HG03354 (cell line): ENCODE results near the gene RLF.

Experiments used
- ATAC-seq: cut with Tn5 transposase; IDR thresholded peaks from one replicate; pipeline ENCODE4 v1.9.1; 2021; ENCODE audit warnings: mild to moderate bottlenecking; ENCODE audit not compliant: unreplicated experiment, poor library complexity, severe bottlenecking

Gene RLF, protein sequence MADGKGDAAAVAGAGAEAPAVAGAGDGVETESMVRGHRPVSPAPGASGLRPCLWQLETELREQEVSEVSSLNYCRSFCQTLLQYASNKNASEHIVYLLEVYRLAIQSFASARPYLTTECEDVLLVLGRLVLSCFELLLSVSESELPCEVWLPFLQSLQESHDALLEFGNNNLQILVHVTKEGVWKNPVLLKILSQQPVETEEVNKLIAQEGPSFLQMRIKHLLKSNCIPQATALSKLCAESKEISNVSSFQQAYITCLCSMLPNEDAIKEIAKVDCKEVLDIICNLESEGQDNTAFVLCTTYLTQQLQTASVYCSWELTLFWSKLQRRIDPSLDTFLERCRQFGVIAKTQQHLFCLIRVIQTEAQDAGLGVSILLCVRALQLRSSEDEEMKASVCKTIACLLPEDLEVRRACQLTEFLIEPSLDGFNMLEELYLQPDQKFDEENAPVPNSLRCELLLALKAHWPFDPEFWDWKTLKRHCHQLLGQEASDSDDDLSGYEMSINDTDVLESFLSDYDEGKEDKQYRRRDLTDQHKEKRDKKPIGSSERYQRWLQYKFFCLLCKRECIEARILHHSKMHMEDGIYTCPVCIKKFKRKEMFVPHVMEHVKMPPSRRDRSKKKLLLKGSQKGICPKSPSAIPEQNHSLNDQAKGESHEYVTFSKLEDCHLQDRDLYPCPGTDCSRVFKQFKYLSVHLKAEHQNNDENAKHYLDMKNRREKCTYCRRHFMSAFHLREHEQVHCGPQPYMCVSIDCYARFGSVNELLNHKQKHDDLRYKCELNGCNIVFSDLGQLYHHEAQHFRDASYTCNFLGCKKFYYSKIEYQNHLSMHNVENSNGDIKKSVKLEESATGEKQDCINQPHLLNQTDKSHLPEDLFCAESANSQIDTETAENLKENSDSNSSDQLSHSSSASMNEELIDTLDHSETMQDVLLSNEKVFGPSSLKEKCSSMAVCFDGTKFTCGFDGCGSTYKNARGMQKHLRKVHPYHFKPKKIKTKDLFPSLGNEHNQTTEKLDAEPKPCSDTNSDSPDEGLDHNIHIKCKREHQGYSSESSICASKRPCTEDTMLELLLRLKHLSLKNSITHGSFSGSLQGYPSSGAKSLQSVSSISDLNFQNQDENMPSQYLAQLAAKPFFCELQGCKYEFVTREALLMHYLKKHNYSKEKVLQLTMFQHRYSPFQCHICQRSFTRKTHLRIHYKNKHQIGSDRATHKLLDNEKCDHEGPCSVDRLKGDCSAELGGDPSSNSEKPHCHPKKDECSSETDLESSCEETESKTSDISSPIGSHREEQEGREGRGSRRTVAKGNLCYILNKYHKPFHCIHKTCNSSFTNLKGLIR (N-terminal part only)

DNA sequence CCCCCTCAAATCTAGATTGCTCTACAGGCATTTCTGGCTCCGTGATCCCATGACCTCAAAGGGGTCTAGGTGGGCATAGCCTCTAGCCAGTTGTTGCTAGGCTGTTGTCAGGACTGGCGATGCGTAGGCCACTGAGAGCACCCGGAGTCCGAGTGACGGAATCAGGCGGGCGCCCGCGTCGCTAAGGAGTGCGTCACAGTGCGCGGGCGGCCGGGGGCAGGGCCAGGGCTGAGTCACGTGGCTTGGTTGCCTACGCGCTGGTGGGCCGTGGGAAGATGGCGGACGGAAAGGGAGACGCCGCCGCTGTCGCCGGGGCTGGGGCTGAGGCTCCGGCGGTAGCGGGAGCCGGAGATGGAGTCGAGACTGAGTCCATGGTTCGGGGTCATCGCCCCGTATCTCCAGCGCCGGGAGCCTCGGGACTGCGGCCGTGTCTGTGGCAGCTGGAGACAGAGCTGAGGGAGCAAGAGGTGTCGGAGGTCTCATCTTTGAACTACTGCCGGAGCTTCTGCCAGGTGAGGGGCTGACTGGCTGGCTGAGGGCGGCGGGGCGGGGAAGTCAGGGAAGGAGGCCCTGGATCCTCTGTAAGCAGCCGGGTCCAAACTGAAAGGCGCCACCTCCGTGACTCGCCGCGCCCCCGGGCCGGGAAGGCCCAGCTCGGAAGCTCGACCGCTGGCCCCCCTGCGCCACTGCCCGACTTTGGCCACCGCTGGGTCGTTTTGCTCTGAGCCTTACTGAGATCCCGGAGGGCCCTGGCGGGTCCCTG, at the start of gene RLF:
Gene RLF, plus strand, starts transcription at position 263 of the 763 bp plus-strand sequence. Its CDS starts 13 bp downstream, at position 276.
- ATAC-seq = peak; percentile 93

DNA sequence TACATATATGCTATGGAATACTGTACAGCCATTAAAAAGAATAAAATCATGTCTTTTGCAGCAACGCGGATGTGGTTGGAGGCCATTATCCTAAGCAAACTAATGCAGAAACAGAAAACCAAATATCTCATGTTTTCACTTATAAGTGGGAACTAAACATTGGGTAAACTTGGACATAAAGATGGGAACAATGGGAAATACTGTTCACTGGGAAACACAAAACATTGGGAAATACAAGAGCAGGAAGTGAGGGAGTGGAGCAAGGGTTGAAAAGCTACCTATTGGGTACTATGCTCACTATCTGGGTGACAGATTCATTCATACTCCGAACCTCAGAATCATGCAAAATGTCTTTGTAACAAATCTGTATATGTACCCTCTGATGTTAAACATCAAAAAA, 46.8 kb upstream of the RLF start:
- no peak for ATAC-seq

DNA sequence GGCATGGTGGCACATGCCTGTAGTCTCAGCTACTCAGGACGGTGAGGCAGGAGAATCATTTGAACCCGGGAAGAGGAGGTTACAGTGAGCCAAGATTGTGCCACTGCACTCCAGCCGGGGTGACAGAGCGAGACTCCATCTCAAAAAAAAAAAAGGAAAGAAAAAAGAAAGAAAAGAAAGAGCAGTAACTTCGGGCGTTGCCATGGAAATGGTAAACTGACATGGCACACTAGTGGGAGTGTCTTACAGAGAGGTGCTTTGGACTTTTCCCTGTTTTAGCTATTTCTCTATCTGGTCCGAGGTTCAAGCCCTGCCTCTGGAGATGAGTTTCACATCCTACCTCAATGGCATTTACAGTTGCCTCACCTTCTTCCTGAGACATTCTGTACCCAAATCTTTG, 41.1 kb upstream of the RLF start:
- ATAC-seq = no peak

DNA sequence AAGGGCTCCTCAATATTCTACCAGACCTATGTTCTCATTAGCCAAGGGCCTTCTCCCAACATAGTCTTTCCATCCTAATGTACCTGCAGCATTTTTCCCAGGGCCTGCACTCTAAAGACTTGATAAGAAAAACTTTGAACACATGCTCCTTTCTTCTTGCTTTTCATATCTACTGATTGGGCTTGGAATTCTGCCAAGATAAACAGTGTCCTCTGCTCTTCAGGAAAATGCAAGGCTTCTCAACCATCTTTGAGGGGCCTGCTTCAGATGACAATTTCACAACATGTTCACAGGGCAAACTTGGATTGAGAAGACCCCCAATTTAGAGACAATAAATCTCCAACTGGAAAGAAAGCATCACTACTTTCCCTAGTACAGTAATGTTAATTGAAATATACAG, 38.3 kb upstream of the RLF start:
- no peak for ATAC-seq

DNA sequence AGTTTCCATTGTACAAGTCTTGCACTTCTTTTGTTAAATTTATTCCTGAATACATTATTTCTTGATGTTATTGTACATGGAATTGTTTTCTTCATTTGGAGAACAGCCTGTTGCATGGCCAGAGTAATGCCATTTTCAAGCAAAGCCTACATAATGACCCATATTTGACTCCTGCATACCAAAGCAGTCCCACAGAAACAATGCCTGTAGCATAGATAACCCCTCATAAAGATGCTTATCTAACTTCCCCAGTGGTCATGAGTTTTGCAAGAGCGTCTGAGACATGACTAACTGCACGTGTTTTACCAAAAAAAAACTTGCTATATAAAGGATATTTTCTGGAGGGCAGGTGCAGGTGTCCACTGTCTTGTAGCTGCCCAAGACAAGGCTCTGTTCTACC, 30.3 kb upstream of the RLF start:
- ATAC-seq = no peak

DNA sequence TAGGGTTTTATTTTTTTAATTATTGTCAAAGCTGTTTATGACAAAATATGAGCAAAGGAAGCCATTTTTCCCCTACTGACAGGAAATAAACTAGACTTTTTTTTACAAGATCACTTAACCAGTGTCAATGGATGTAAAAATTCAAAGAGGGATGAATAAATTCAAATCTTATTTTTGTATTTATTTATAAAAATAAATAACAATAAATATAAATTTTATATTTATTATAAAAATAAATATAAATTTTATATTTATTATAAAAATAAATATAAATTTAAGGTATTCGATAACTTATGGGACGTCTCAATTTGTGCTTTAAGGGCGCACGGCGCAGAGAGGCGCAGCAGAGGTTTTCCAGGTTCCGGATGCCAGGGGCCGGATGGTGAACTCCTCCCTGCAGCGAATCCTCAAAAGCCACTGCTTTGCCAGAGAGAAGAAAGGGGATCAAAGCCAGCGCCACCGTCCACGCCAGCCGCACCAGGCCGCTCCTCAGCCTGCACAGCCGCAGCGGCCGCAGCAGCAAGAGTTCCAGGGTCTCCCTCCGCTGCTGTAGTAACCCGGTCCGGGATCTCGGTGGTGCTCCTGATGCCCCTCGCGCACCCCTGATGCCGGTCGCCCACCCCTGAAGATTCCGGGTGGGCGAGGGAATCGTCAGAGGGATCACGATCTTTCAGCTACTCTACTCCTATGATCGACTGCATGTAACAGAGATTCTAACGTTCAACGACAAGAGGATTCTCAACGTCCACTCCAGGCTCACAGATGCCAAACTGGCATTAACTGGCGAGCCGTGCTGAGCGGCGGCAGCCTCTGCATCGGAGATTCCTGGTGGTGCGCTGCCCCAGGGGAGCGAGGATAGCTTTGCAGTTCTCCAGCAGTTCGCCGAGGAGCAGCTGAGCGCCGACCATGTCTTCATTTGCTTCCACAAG, 28.5 kb upstream of the RLF start:
- ATAC-seq = no peak

DNA sequence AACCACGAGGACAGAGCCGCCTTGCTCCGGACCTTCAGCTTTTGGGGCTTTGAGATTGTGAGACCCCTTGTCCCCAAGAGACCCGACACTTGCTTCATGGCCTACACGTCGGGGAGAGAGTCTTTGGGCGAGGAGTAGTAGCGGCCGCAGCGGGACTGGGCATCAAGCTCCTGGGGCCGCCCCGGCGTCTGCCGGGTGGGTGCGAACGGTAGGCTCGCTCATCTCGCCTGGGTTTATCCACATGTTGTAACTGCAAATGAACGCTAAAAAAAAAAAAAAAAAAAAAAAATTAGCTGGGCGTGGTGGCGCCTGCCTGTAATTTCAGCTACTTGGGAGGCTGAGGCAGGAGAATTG, 27.9 kb upstream of the RLF start:
- ATAC-seq = no peak

DNA sequence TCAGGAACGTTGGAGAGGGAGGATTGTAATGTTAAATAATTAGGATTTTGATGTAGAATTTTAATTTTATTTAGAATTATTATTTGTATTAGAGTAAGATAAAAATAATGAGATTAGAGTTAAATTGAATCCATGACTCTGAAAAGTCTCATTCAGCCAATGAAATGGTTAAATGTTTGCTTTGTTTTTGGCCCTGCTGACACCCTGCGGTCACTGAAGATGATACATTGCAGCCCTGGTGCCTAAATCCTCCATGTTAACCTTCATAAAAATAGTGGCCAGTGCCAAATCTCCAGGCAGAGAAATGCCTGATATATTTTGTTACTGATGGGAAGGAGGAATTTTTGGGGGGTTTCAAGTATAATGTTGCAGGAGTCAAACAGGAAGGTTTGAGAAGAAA, 27.3 kb upstream of the RLF start:
- ATAC-seq = no peak

DNA sequence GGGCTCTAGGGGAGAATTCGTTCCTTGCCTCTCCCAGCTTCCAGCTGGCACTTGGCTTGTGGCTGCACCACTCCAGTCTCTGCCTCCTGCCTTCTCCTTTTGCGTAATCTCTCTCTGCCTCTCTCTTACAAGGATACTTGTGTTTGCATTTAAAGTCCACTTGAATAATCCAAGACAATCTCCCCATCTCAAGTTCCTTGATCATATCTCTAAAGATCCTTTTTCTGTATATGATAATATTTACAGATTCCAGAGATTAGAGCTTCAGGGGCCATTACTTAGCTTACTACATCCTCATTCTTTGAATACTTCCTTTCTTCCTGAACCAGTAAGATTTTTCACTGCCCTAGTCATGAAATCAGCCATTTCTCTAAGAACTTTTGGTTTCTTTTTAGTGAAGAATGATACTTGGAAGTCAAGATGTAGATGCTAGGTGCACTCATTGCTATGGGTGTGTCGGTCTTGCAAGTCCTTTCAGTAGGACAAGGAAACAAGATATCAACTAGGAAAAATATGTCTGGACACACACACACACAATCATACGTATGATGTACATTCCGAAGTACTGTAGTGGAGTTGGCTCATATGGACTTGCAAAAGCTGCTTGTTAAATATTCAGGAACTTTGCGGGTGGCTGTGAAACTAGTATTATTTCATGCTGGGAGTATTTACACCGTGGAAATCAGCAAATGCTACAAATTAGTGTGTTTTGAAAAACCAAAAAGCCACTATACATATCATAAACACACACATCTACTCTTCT, 20.8 kb upstream of the RLF start:
- no peak for ATAC-seq

DNA sequence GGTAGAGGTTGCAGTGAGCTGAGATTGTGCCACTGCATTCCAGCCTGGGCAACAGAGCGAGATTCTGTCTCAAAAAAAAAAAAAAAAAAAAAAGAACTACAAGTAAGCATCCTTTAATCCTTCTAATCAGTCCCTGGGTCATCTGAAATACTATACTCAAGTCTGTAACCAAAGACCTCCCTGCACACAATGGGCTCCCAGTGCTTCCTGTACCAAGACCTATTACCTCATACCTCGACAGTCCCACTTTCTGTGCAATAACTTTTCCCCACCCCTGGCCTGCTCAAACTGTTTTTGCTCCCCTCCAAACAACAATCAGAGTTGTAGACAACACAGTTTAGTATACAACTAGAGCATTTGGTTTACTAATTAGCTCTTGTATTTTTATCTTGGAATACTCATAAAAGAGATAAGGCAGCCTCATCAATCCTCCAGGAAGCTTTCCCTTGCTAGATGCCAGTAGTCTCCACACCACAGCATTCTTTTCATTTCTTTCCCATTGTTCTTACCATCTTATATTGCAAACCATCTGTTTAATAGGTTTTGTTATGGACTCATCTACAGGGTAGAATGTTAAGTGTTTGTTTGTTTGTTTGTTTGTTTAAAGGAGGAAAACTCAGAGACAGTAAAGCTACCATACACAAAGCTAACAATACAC, 19.2 kb upstream of the RLF start:
- no peak for ATAC-seq

DNA sequence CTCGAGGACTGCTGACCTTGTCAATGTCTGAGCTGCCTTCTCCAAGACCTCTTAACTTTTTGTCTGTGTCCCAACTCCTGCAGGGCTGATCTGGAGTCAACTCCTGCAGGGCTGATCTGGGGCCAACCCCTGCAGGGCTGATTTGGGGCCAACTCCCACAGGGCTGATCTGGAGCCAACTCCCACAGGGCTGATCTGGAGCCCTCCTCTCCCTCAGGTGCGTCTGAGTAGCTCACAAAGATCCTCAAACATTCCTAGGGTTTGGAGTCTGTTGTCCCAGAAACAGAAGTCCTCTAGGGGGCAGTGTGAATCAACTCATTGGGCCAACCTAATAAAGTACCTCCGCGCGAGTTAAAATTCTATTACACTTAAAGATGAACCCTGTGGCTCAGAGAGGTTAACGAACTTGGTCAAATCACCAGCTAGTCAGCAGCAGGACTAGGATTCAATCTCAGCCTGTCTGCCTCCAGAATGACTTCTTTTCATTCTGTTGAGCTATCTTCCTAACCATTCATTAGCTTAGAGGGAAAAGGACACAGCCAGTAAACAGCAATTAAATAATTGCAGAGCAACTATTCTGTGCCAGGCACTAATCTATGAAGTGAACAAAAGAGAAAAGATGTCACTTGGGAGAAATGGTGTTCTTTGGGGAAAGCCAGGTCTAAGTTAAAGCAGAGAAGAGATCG, 17.2 kb upstream of the RLF start:
- ATAC-seq = no peak

DNA sequence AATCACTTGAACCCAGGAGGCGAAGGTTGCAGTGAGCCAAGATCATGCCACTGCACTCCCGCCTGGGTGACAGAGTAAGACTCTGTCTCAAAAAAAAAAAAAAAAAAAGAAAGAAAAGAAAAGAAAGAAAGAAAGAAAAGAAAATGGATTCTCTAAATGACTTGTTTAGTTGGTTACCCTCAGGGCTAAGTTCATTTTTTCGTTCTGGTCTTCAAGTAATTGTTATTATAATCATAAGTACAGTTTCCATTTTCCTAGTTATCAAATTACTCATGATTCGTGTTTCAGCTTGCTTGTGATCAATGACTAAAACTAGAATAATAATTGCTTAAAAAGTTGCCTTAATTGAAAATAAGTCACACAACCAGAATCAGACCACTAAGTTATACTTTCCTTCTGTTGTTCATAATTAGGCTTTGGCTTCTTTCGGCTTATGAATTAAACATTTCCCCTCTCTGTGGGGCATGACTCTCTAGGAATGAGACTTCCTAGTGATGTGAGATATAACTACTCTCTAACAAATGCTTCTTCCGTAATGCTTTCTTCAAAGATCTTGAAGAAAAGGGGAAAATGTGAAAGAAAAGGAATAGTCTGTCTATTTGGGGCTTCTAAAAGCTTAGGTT, 9.6 kb upstream of the RLF start:
- no peak for ATAC-seq

DNA sequence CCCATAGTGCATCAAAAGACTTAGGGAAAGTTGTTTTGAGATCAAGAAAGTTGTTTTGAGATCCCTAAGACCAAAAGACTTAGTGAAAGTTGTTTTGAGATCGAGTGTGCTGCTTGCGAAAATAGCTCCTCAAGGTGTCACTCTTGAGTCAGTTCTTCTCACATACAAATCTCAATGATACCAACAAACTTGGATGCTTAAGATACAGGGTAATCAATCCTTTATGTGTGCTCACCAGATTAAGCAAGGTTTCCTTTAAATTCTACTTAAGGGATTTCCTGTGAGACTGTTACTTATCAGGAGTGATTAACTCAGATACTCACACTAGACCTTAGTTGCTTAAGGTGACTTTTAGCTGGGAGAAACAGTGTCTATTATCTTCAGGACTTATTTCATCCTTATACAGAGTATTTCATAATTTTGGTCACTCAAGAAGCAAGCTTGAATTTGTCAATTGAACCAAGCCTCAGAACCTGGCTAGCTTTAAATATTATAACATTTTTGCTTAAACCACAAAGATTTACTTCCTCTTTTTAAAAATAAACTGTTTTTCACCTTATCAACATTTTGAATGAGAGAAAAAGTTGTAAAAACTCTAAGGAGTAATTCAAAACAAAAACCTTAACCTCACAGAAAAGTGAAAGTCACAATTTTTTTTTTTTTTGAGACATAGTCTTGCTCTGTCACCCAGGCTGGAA, 8.0 kb upstream of the RLF start:
- ATAC-seq = peak; percentile 58

DNA sequence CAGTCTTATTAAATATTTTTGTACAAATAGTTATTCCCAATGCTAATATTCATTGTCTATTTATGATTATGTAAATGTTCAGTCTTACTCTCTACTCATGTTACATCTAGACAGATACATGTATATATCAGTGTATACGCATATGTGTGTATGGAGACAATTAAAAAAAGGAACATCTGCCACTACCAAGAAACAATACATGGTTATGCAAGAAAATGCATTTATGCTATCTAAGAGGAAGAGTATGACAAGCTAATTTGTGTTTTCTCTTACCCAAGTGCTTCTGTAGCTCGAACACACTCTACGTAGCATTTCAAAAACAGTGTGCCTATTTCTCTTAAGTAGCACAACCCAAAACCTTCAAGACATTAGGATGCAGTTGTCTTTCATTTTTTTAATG, 6.1 kb upstream of the RLF start:
- ATAC-seq = no peak

DNA sequence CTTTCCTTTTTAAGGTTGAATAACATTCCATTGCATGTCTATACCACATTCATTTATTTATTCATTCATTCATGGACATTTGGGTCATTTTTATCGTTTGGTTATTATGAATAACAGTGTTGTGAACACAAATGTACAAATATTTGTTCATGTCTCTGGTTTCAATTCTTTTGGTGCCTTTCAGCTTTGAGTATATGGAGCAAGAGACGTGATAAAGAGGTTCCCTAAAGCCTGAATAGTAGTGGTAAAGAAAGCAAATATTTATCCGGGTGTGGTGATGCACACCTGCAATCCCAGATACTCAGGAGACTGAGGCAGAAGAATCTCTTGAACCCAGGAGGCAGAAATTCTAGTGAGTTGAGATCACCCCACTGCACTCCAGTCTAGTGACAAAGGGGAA, 5.3 kb upstream of the RLF start:
- ATAC-seq = no peak

DNA sequence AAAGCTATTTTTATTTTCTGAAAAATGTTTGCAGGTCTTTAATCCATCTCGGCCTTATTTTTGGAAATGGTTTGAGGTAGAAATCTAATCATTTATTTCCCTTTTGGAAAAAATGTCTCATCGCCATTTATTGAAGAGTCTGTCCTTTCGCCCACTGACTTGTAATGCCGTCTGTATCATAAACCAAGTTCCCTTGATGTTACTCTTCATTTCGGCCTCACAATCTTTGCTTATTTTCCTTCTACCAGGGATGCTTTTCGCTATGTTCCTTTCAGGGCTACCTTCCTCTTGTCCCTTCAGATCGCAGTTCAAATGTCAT, 422 bp upstream of the RLF start:
- no peak for ATAC-seq
